HG03064 (cell line): ENCODE data around the gene ANKS1B.
"Not testable (repeated sequence)": the region's sequence is repeated elsewhere in the genome, so short reads cannot be mapped to it uniquely, and the experiment has no call there.

Source experiments
- ATAC-seq: cut with Tn5 transposase; IDR thresholded peaks from one replicate; pipeline ENCODE4 v1.9.1; 2021; ENCODE audit warnings: low read depth; ENCODE audit not compliant: unreplicated experiment

The ANKS1B gene

GRCh38 chr12:98758331-98758730 is 1226.4 kb downstream of the ANKS1B start:
- no peak for ATAC-seq

- ATAC-seq = no peak
Measured at GRCh38 chr12:98757455-98757854, 1227.3 kb downstream of the ANKS1B start.

GRCh38 chr12:98755855-98756254 is 1228.9 kb downstream of the ANKS1B start:
- not testable (repeated sequence) for ATAC-seq

GRCh38 chr12:98754095-98754494 is 1230.6 kb downstream of the ANKS1B start:
- peak; percentile 99 for ATAC-seq

GRCh38 chr12:98752726-98753125 is 1232.0 kb downstream of the ANKS1B start:
- ATAC-seq = no peak

- ATAC-seq = no peak
Measured at GRCh38 chr12:98751580-98752115, 1233.1 kb downstream of the ANKS1B start.

- no peak for ATAC-seq
Measured at GRCh38 chr12:98750511-98750910, 1234.2 kb downstream of the ANKS1B start.

- ATAC-seq = no peak
Measured at GRCh38 chr12:98748463-98748862, 1236.3 kb downstream of the ANKS1B start.

- no peak for ATAC-seq
Measured at GRCh38 chr12:98745578-98746391, 1239.0 kb downstream of the ANKS1B start.

GRCh38 chr12:98744680-98745079 is 1240.1 kb downstream of the ANKS1B start:
- ATAC-seq = no peak

GRCh38 chr12:98743362-98743953 is 1241.3 kb downstream of the ANKS1B start:
- no peak for ATAC-seq

- no peak for ATAC-seq
Measured at GRCh38 chr12:98741556-98742265, 1243.0 kb downstream of the ANKS1B start.

- ATAC-seq = no peak
Measured at GRCh38 chr12:98741196-98741555, 1243.6 kb downstream of the ANKS1B start.

GRCh38 chr12:98740751-98741150 is 1244.0 kb downstream of the ANKS1B start:
- ATAC-seq = no peak

GRCh38 chr12:98738539-98738938 is 1246.2 kb downstream of the ANKS1B start:
- ATAC-seq = no peak

GRCh38 chr12:98738002-98738401 is 1246.7 kb downstream of the ANKS1B start:
- ATAC-seq = no peak

GRCh38 chr12:98737322-98737712 is 1247.4 kb downstream of the ANKS1B start:
- ATAC-seq = no peak

GRCh38 chr12:98736352-98737321 is 1248.1 kb downstream of the ANKS1B start:
- ATAC-seq = no peak

GRCh38 chr12:98735821-98736220 is 1248.9 kb downstream of the ANKS1B start:
- no peak for ATAC-seq

- ATAC-seq = no peak
Measured at GRCh38 chr12:98733667-98734350, 1250.9 kb downstream of the ANKS1B start.
